ENCODE results near the gene SRD5A3. TPM values are rescaled to one million over a fixed set of nuclear protein-coding genes. Genes with fewer than 3 reads are reported as not detected.
A peak's percentile ranks its signal among the peaks of the same experiment; 100 is the strongest.

The SRD5A3 gene
- total RNA-seq, 2 donors from 2014 or later: 6.7 to 11.5 TPM

DNA sequence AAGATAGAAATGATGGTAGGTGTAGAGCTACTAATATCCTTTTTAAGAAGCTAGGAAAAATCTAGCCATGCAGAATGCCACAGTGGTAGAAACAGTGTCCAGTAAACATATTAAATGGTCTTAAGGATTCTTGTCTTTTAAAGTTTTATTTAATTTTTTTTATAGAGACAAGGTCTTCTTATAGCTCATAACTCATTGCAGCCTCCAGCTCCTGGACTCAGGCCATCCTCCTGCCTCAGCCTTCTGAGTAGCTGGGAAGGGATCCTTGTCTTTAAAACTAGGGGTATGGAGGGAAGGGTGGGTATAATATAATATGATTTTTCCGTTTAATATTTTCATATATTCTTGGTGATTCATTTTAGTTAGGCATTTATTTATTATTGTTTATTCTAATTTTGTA lies 53.5 kb downstream of the SRD5A3 start:
- Histone ChIP-seq H3K27ac (peak overlapping the region in 2 of 4 donors; percentile 98 to 100), H3K4me3 (no peak overlapping the region), H3K36me3 (replicated peaks in 1 of 2; ENCODE audit: insufficient read depth in 1 of 2, low read depth in 2 of 2) (no peaks in the 10 kb centered on the region), H3K9me3 (no peaks in the 10 kb centered on the region), H3K27me3 (no peaks in the 10 kb centered on the region), H3K4me1 (peaks cover 34% of the 10 kb centered on the region)
- 43 to 47% methylated on average over 1 of the region's 1 CpG for WGBS, 2 donors
- DNase-seq (peak in 1 of 4 donors; percentile 37), ATAC-seq (no peak)
- TF ChIP-seq POLR2A (IDR thresholded peaks at IDR 0.05): no peak
- TF ChIP-seq, protein P1, sequence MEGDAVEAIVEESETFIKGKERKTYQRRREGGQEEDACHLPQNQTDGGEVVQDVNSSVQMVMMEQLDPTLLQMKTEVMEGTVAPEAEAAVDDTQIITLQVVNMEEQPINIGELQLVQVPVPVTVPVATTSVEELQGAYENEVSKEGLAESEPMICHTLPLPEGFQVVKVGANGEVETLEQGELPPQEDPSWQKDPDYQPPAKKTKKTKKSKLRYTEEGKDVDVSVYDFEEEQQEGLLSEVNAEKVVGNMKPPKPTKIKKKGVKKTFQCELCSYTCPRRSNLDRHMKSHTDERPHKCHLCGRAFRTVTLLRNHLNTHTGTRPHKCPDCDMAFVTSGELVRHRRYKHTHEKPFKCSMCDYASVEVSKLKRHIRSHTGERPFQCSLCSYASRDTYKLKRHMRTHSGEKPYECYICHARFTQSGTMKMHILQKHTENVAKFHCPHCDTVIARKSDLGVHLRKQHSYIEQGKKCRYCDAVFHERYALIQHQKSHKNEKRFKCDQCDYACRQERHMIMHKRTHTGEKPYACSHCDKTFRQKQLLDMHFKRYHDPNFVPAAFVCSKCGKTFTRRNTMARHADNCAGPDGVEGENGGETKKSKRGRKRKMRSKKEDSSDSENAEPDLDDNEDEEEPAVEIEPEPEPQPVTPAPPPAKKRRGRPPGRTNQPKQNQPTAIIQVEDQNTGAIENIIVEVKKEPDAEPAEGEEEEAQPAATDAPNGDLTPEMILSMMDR (IDR thresholded peaks at IDR 0.05): no peak
- intact Hi-C loops (cut with DNase I): loop anchor here (10.0 kb wide), 1 partner anchor 55 kb away; the partner anchor contains the start of gene SRD5A3

DNA sequence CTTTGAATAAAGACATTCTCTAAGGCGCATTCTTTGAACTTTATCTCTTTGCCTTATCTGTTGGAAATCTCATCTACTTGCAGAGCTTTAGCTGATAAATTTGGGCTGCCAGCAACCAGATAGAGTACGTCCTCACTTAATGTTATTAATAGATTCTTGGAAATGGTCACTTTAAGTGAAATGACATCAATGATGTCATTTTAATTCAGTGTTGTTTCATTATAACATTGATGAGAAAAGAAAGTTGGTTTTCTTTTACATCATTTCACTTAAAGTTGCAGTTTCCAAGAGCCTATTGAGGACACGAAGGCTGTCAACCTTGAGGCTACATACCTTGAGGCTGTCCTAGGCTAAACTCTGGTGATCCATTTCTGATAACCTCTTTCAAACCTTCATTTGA lies 59.0 kb downstream of the SRD5A3 start:
- H3K36me3 ChIP-seq (replicated peaks in 1 of 2; ENCODE audit: insufficient read depth in 1 of 2, low read depth in 2 of 2): peaks cover 0 to 2% of the 10 kb centered on the region in 2 donors
- DNase-seq: no peak
- no peak overlapping the region for H3K4me3 ChIP-seq
- TF ChIP-seq, protein P1 (IDR thresholded peaks at IDR 0.05): no peak
- no peak for TF ChIP-seq POLR2A (IDR thresholded peaks at IDR 0.05)
- 74 to 81% methylated on average over 3 of the region's 3 CpGs for WGBS, 2 donors
- H3K27me3 ChIP-seq: no peaks in the 10 kb centered on the region
- no peak for ATAC-seq
- intact Hi-C loops (cut with DNase I): no loop called here
- H3K9me3 ChIP-seq: no peaks in the 10 kb centered on the region
- H3K27ac ChIP-seq: no peak overlapping the region
- peaks cover 49% of the 10 kb centered on the region for H3K4me1 ChIP-seq

DNA sequence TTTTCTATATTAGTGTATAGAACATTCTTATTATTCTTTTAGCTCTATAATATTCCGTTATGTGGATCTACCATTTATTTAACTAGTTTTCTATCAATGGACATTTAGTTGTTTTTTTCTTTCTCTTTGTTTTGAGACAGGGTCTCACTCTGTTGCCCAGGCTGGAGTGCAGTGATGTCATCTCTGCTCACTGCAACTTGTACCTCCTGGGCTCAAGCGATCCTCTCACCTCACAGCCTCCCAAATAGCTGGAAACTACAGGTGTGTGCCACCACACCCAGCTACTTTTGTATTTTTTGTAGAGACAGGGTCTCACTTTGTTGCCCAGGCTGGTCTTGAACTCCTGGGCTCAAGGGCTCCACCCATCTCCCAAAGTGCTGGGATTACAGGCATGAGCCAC lies 60.5 kb downstream of the SRD5A3 start:
- DNase-seq: no peak
- H3K27ac ChIP-seq: no peak overlapping the region
- H3K36me3 ChIP-seq (replicated peaks in 1 of 2; ENCODE audit: insufficient read depth in 1 of 2, low read depth in 2 of 2): peaks cover 0 to 3% of the 10 kb centered on the region in 2 donors
- intact Hi-C loops (cut with DNase I): no loop called here
- peaks cover 52% of the 10 kb centered on the region for H3K4me1 ChIP-seq
- H3K27me3 ChIP-seq: no peaks in the 10 kb centered on the region
- H3K4me3 ChIP-seq: no peak overlapping the region
- no peak for ATAC-seq
- no peaks in the 10 kb centered on the region for H3K9me3 ChIP-seq
- TF ChIP-seq, protein P1 (IDR thresholded peaks at IDR 0.05): no peak
- no peak for TF ChIP-seq POLR2A (IDR thresholded peaks at IDR 0.05)
- 94 to 100% methylated on average over 2 of the region's 2 CpGs for WGBS, 2 donors

DNA sequence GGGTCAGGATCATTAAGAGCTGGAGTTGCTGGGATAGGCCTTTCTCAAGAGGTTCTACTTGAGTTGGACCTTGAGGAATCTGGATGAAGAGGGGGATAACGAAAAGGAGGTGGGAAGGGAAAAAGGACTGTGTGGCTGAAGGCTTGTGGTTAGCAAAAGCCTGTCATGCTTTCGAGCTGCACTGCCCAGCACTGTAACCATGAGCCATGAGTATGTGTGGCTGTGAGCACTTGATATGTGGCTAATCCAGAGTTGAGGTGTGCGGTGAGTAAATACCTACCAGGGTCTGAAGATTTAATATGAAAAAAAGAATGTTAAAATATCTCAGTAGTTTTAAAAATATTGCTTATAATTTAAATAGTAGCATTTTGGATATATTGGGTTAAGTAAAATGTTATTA lies 61.1 kb downstream of the SRD5A3 start:
- no peak for DNase-seq
- intact Hi-C loops (cut with DNase I): no loop called here
- H3K27ac ChIP-seq: no peak overlapping the region
- H3K36me3 ChIP-seq (replicated peaks in 1 of 2; ENCODE audit: insufficient read depth in 1 of 2, low read depth in 2 of 2): peaks cover 0 to 7% of the 10 kb centered on the region in 2 donors
- H3K9me3 ChIP-seq: no peaks in the 10 kb centered on the region
- TF ChIP-seq POLR2A (IDR thresholded peaks at IDR 0.05): no peak
- TF ChIP-seq, protein P1 (IDR thresholded peaks at IDR 0.05): no peak
- no peak for ATAC-seq
- WGBS, 2 donors: 84% methylated on average over 3 of the region's 3 CpGs
- H3K4me1 ChIP-seq: peaks cover 56% of the 10 kb centered on the region
- no peaks in the 10 kb centered on the region for H3K27me3 ChIP-seq
- no peak overlapping the region for H3K4me3 ChIP-seq

DNA sequence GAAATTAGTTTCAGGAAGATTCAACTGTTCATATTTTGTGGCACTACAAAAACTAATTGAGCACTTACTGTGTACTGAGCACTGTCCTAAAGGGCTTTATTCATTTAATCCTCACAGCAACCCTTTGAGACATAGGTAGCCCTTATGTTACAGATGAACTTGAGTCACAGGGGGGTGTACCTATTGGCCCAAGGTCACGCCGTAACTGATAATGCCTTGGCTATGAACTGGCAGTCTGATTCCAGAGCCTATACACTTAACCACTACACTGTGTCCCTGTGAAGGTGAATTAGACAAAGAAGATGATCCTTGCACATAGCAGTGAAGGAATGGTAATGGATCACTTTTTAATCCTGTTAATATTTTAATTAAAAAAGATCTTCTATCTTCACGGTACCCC lies 61.7 kb downstream of the SRD5A3 start:
- peak in 1 of 4 donors; percentile 42 for DNase-seq
- WGBS, 2 donors: 26 to 27% methylated on average over 3 of the region's 3 CpGs
- intact Hi-C loops (cut with DNase I): no loop called here
- Histone ChIP-seq H3K27me3 (no peaks in the 10 kb centered on the region), H3K27ac (peak overlapping the region in 1 of 4 donors; percentile 21), H3K9me3 (no peaks in the 10 kb centered on the region), H3K4me1 (peaks cover 56% of the 10 kb centered on the region), H3K36me3 (replicated peaks in 1 of 2; ENCODE audit: insufficient read depth in 1 of 2, low read depth in 2 of 2) (peaks cover 0 to 7% of the 10 kb centered on the region in 2 donors), H3K4me3 (no peak overlapping the region)
- TF ChIP-seq POLR2A (IDR thresholded peaks at IDR 0.05): no peak
- ATAC-seq: no peak

Data from body of pancreas (tissue), 4 donors.